Gastroesophageal sphincter (tissue), 3 donors: ENCODE results near the gene GPR83.

Experiments used
- EP300 ChIP-seq: sonication (generic); formaldehyde crosslinking; IDR thresholded peaks from one replicate; pipeline ENCODE4 v1.6.1; 2017; ENCODE audit warnings: antibody characterized with exemption, mild to moderate bottlenecking
- POLR2A ChIP-seq, 2 donors: fragments of 450-650 bp; IDR thresholded peaks; one replicate each; pipeline ENCODE4 v1.6.1; 2017; ENCODE audit warnings: antibody characterized with exemption in 2 of 2, mild to moderate bottlenecking in 2 of 2, moderate library complexity in 1 of 2
- POLR2AphosphoS5 ChIP-seq: sonication (generic); formaldehyde crosslinking; IDR thresholded peaks from one replicate; pipeline ENCODE4 v1.6.1; 2017; ENCODE audit warnings: antibody characterized with exemption
- TF ChIP-seq, protein P1 (sequence below), 4 experiments: fragments of 200-600 bp in 2 of 4; fragments of 450-650 bp in 2 of 4; sonication (generic) in 1 of 4; IDR thresholded peaks; one replicate each; pipeline ENCODE4 v1.5.1; 2017 to 2019; ENCODE audit warnings: antibody characterized with exemption in 4 of 4, mild to moderate bottlenecking in 2 of 4, moderate library complexity in 2 of 4

GRCh38 chr11:94447149-94447548, 45.9 kb upstream of the GPR83 start:
- TF ChIP-seq, protein P1, sequence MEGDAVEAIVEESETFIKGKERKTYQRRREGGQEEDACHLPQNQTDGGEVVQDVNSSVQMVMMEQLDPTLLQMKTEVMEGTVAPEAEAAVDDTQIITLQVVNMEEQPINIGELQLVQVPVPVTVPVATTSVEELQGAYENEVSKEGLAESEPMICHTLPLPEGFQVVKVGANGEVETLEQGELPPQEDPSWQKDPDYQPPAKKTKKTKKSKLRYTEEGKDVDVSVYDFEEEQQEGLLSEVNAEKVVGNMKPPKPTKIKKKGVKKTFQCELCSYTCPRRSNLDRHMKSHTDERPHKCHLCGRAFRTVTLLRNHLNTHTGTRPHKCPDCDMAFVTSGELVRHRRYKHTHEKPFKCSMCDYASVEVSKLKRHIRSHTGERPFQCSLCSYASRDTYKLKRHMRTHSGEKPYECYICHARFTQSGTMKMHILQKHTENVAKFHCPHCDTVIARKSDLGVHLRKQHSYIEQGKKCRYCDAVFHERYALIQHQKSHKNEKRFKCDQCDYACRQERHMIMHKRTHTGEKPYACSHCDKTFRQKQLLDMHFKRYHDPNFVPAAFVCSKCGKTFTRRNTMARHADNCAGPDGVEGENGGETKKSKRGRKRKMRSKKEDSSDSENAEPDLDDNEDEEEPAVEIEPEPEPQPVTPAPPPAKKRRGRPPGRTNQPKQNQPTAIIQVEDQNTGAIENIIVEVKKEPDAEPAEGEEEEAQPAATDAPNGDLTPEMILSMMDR (IDR thresholded peaks at IDR 0.05): no peak
- TF ChIP-seq POLR2AphosphoS5: no peak
- TF ChIP-seq POLR2A (IDR thresholded peaks at IDR 0.05): no peak
- TF ChIP-seq EP300: no peak
